HG02870 (cell line): Measurements from ENCODE around the gene SLC4A9.

Experiments used
- ATAC-seq: cut with Tn5 transposase; IDR thresholded peaks from one replicate; pipeline ENCODE4 v1.9.1; 2021; ENCODE audit warnings: mild to moderate bottlenecking, moderate library complexity; ENCODE audit not compliant: unreplicated experiment

Gene SLC4A9, protein sequence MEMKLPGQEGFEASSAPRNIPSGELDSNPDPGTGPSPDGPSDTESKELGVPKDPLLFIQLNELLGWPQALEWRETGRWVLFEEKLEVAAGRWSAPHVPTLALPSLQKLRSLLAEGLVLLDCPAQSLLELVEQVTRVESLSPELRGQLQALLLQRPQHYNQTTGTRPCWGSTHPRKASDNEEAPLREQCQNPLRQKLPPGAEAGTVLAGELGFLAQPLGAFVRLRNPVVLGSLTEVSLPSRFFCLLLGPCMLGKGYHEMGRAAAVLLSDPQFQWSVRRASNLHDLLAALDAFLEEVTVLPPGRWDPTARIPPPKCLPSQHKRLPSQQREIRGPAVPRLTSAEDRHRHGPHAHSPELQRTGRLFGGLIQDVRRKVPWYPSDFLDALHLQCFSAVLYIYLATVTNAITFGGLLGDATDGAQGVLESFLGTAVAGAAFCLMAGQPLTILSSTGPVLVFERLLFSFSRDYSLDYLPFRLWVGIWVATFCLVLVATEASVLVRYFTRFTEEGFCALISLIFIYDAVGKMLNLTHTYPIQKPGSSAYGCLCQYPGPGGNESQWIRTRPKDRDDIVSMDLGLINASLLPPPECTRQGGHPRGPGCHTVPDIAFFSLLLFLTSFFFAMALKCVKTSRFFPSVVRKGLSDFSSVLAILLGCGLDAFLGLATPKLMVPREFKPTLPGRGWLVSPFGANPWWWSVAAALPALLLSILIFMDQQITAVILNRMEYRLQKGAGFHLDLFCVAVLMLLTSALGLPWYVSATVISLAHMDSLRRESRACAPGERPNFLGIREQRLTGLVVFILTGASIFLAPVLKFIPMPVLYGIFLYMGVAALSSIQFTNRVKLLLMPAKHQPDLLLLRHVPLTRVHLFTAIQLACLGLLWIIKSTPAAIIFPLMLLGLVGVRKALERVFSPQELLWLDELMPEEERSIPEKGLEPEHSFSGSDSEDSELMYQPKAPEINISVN

GRCh38 chr5:140360101-140360500 is at the start of gene SLC4A9:
TSS of gene SLC4A9 (plus strand) at chr5:140360194. CDS start at chr5:140360237, 43 bp downstream.
- no peak for ATAC-seq

GRCh38 chr5:140310434-140310833 is 49.6 kb upstream of the SLC4A9 start:
- ATAC-seq, result no peak

GRCh38 chr5:140311011-140311467 is 49.0 kb upstream of the SLC4A9 start:
- ATAC-seq, result no peak

- no peak for ATAC-seq
Measured at GRCh38 chr5:140312067-140312790, 47.8 kb upstream of the SLC4A9 start.

GRCh38 chr5:140312791-140313189 is 47.2 kb upstream of the SLC4A9 start:
- no peak for ATAC-seq

DNA sequence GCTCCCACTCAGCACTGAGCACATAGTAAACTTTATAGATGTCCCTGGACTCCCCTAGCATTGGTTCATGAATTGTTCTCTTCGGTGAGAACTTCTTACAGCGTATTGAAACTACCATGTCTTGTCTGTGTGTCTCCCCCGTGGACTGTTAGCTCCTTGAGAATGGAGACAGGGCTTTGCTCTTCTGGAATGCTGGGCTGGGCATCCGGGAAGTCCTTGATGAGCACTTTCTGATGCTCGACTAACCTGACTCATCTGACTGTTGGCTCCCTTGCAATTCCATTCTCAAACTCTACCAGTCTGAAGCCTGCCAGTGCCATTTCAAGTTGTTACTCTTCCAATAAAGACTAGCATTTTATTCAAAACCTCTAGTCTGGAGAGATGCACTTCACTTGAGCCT is 42.1 kb upstream of the SLC4A9 start:
- ATAC-seq, result no peak

DNA sequence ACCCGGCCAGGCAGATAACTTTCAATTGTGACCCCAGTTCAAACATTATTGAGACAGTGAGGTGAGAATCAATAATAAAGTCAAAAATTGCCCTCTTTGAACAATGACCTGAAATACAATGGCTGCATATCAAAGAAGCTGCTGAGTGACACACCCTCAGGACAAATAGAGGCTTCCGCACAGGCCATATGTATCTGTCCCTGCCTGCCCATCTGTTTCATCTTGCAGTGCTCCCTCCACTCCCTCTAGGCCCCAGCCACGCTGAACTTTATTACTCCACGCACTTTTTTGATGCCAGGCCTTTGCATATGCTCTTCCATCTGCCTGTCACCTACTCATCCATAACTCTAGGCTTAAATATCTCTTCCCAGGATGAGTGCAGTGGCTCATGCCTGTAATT is 41.2 kb upstream of the SLC4A9 start:
- no peak for ATAC-seq

DNA sequence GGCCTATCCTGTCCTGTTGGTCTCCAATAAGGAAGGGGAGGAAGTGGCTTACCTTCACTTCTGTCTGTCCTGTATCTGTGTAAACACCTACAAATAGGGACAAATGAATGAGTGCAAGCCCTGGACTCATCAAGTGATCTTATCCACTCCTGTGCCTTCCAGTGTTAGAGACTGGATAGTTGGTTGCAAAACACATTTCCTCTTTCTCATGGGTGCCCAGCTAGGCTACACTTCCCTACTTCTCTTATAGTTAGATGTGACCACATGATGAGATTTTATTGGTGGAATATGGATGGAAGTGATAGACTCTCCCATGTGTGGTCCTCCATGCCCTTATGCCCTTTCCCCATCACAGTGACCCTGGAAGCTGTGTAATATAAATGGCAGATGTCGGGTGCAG is 40.2 kb upstream of the SLC4A9 start:
- no peak for ATAC-seq

DNA sequence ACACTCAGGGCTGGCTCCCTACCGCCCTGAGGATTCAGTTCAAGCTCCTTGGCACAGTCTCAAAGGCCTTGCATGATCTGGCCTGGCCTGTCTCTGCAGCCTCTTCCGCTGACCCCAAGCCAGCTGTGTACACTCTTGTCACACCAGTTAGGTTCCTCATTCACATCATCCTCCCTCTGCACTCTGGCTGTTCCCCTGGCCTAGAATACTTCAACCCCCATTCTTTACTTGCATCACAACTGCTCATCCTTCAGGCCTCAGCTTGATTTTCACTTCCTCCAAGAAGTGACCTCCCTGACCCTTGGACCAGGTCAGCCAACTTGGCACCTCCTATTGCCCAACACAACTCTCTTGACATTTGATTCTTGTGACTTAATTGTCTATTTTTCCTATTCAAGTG is 38.2 kb upstream of the SLC4A9 start:
- ATAC-seq, result no peak

DNA sequence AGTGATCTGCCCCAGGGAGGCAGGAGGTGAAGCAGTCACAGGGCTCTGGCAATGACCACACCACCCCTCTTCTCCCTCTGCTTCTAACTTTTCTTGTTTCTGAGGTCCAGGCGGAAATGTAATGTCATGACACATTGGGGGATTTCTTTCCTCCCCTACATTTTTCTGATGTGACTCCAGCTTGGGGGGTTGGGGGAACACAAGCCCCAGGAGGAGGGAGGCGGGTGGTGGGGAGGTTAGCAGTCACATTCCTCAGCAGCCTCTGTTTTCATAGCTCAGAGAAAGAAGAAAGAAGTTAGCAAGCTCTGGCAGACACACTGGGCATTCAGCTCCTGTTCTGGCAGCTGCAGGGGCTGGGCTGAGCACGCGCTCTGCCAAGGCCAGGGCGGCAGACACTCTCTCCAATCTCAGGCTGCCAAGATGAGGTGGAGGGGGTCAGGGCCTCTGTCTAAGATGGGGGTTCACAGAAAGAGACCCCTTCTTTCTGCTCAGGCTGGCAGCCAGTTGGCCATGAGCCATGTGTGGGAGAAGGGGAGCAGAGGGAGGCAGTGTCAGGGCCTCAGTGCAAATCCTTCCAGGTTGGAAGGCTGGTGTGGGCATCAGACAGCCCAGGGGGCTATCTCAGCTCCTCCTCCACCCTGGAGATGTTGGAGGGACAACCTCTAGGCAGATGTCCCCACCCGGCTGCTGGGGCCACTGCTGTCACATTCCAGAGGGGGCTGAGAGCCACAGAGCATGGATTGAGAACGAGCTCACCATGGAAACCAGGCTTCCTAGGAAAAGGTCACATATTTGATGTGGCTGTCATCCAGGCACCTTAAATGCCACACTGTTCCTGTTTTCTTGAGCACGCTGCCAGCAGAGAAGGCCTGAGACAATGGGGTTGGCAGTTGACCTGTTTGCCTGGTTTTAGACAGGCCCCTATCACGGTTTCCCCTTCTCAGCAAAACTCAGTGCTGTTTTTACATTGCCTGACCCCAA is 37.0 kb upstream of the SLC4A9 start:
- ATAC-seq, result no peak

- no peak for ATAC-seq
Measured at GRCh38 chr5:140324041-140324600, 35.9 kb upstream of the SLC4A9 start.

GRCh38 chr5:140324617-140325241 is 35.3 kb upstream of the SLC4A9 start:
- no peak for ATAC-seq

DNA sequence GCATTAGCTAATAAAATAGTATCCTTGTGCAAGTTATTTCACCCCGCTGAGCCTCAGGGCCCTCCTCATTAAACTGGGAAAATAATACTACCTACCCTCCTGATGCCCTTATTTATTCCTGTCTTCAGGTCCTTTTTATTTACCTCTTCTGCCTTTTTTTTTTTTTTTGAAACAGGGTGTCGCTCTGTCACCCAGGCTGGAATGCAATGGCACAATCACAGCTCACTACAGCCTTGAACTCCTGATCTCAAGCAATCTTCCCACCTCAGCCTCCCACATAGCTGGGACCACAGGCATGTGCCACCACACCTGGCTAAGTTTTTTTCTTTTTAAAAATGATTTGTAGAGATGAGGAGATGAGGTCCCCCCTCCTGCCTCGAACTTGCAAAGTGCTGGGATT is 34.5 kb upstream of the SLC4A9 start:
- ATAC-seq, result no peak

DNA sequence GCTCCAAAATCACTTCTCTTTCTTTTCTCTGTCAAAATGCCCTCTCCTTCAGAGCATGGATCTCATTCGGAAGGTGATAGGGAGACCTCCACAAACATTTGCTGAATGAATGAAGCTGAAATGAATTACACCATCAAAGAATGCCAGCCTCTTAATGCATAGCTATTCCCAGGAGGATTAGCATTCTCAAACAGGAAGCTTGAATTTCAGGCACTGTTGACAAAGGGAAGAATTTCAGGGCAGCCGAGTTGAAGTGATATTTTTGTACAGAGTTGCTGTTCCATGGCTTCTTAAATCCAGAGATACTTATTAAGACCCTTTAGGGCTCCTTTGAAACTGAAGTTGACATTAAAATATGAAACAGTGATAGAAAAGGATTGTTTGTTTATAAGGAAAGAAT is 32.4 kb upstream of the SLC4A9 start:
- no peak for ATAC-seq

GRCh38 chr5:140328036-140328764 is 31.8 kb upstream of the SLC4A9 start:
- no peak for ATAC-seq

GRCh38 chr5:140329739-140330481 is 30.1 kb upstream of the SLC4A9 start:
- ATAC-seq, result no peak

DNA sequence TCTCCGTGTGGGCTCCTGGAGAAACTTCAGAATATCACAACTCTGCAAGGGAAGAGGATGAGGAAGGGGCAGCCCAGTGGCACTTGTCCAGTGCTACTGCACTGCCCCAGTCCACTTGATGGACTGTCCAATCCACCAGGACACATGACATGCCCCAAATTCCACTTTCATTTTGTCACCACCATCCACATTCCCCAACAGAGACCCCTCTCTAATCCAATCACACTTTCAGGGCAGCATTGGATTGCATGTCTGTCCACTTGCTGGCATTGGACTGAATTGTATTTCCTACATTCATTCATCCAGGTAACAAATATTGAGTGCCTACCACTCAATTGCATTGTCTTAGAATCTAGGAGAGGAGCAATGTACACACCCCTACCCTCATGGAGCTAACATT is 28.4 kb upstream of the SLC4A9 start:
- ATAC-seq, result no peak

DNA sequence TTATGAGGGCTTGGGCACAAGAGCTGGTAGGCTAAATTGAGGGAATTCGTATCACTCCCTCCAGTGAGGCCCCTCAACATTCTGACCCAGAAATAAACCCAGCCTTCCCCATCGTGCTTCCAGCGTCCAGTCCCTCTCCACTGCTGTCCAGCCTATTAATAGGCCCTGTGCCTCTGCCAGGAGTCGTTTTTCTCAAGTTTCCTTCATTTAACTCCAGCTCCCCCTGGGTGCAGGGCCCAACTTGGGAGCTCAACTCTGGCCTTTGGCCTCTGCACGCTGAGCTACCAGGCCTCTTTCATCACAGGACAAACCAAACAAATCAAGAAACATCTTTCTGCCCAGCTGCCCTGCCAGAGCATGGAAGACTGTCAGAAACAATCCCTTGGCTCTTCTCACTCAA is 23.6 kb upstream of the SLC4A9 start:
- ATAC-seq, result no peak
